H1 (cell line): ENCODE results near the gene MRPS27. TPM values are rescaled to one million over a fixed set of nuclear protein-coding genes. Genes with fewer than 3 reads are reported as not detected.

ENCODE experiments used
- BCL11A ChIP-seq, 2 experiments: IDR thresholded peaks; one replicate each; pipeline ENCODE4 v1.6.1; 2011; ENCODE audit warnings: low read depth in 2 of 2, low read length in 2 of 2, mild to moderate bottlenecking in 2 of 2
- CBX8 ChIP-seq: fragments of 300-800, 300-1000 bp; sonication (generic); IDR thresholded peaks from 2 replicates; pipeline ENCODE4 v1.7.1; 2016; ENCODE audit warnings: low read depth, low read length, borderline replicate concordance
- CHD1 ChIP-seq: IDR thresholded peaks from 2 replicates; pipeline ENCODE4 v1.6.1; 2012; ENCODE audit warnings: low read depth, low read length, improper control_type of control experiment
- CHD2 ChIP-seq: IDR thresholded peaks from 2 replicates; pipeline ENCODE4 v1.6.1; 2012; ENCODE audit warnings: low read length, improper control_type of control experiment
- CREB1 ChIP-seq: IDR thresholded peaks from 2 replicates; pipeline ENCODE4 v1.6.1; 2012; ENCODE audit warnings: inconsistent platforms
- EGR1 ChIP-seq: IDR thresholded peaks from 2 replicates; pipeline ENCODE4 v1.6.1; 2011; ENCODE audit warnings: low read depth, low read length, borderline replicate concordance
- NANOG ChIP-seq: IDR thresholded peaks from 2 replicates; pipeline ENCODE4 v1.6.1; 2011; ENCODE audit warnings: low read length, low read depth, mild to moderate bottlenecking, inconsistent platforms; ENCODE audit not compliant: insufficient read depth, poor library complexity, severe bottlenecking
- POLR2A ChIP-seq, 2 experiments: IDR thresholded peaks; 1 replicate in 1 of 2; 2 replicates in 1 of 2; pipeline ENCODE4 v1.6.1; 2011; ENCODE audit warnings: low read depth in 2 of 2, low read length in 2 of 2, mild to moderate bottlenecking in 2 of 2; ENCODE audit errors: control extremely low read depth in 1 of 2
- SP2 ChIP-seq: IDR thresholded peaks from 2 replicates; pipeline ENCODE4 v1.6.1; 2012; ENCODE audit warnings: mild to moderate bottlenecking, low read length, inconsistent platforms
- SUZ12 ChIP-seq: fragments of 200-600 bp; sonication (generic); IDR thresholded peaks from 2 replicates; pipeline ENCODE4 v1.6.1; 2012; ENCODE audit warnings: mild to moderate bottlenecking, inconsistent platforms, low read length, moderate library complexity, mixed read lengths
- polyA plus RNA-seq, 7 experiments: library from polyadenylated mRNA; depleted of rRNA in 3 of 7; stranded (reverse) in 5 of 7; unstranded in 2 of 7; fragments of >200 nt in 5 of 7; fragments of 200-250 nt in 2 of 7; gene quantifications; 1 replicate in 5 of 7; 2 replicates in 1 of 7; 4 replicates in 1 of 7; pipeline versions ENCODE4 v1.2.1 to v1.2.3, GENCODE V29; 2011 to 2013; ENCODE audit warnings: missing spikeins in 2 of 7, mixed read lengths in 2 of 7
- total RNA-seq: library from RNA; stranded (reverse); fragmentation: NEBNext Ultra II Directional; extraction: Animal tissue kit (Norgen Biotek cat#: 25700); gene quantifications from 2 replicates; pipeline ENCODE4 v1.2.1, GENCODE V29; 2021
- TF ChIP-seq, protein P1 (sequence below): fragments of 300-600 bp; sonication (generic); IDR thresholded peaks from 2 replicates; pipeline ENCODE4 v1.7.1; 2012; ENCODE audit warnings: low read length, moderate library complexity, mild to moderate bottlenecking, inconsistent platforms; ENCODE audit not compliant: insufficient replicate concordance
- TF ChIP-seq, protein P2 (sequence below): IDR thresholded peaks from 2 replicates; pipeline ENCODE4 v1.6.1; 2012; ENCODE audit warnings: low read length, inconsistent platforms

The MRPS27 gene
- total and polyA plus RNA-seq, 2 of the 8 experiments (the other 6 are each of a cell fraction or from before 2014, with no cell fraction given) = 93.2 to 102 TPM

DNA sequence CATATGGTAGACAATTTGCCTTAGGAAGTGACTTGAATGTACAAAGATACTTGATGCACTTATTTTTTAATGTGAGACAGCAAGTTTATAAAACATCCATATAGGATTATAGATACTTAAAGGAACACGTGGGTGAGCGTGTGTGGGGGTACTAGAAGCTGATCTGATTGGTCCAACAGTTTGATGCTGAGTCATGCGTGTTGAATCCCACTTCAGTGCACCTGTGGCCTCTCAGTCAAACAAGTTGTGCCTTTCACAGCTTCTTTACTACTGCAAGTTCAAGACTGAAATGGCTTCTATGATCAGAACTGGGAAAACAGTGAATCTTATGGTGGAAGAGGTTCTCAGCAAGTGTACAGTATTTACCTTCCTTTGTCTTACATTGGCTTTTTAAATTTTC lies 113.9 kb downstream of the MRPS27 start (continued):
- TF ChIP-seq, protein P1, sequence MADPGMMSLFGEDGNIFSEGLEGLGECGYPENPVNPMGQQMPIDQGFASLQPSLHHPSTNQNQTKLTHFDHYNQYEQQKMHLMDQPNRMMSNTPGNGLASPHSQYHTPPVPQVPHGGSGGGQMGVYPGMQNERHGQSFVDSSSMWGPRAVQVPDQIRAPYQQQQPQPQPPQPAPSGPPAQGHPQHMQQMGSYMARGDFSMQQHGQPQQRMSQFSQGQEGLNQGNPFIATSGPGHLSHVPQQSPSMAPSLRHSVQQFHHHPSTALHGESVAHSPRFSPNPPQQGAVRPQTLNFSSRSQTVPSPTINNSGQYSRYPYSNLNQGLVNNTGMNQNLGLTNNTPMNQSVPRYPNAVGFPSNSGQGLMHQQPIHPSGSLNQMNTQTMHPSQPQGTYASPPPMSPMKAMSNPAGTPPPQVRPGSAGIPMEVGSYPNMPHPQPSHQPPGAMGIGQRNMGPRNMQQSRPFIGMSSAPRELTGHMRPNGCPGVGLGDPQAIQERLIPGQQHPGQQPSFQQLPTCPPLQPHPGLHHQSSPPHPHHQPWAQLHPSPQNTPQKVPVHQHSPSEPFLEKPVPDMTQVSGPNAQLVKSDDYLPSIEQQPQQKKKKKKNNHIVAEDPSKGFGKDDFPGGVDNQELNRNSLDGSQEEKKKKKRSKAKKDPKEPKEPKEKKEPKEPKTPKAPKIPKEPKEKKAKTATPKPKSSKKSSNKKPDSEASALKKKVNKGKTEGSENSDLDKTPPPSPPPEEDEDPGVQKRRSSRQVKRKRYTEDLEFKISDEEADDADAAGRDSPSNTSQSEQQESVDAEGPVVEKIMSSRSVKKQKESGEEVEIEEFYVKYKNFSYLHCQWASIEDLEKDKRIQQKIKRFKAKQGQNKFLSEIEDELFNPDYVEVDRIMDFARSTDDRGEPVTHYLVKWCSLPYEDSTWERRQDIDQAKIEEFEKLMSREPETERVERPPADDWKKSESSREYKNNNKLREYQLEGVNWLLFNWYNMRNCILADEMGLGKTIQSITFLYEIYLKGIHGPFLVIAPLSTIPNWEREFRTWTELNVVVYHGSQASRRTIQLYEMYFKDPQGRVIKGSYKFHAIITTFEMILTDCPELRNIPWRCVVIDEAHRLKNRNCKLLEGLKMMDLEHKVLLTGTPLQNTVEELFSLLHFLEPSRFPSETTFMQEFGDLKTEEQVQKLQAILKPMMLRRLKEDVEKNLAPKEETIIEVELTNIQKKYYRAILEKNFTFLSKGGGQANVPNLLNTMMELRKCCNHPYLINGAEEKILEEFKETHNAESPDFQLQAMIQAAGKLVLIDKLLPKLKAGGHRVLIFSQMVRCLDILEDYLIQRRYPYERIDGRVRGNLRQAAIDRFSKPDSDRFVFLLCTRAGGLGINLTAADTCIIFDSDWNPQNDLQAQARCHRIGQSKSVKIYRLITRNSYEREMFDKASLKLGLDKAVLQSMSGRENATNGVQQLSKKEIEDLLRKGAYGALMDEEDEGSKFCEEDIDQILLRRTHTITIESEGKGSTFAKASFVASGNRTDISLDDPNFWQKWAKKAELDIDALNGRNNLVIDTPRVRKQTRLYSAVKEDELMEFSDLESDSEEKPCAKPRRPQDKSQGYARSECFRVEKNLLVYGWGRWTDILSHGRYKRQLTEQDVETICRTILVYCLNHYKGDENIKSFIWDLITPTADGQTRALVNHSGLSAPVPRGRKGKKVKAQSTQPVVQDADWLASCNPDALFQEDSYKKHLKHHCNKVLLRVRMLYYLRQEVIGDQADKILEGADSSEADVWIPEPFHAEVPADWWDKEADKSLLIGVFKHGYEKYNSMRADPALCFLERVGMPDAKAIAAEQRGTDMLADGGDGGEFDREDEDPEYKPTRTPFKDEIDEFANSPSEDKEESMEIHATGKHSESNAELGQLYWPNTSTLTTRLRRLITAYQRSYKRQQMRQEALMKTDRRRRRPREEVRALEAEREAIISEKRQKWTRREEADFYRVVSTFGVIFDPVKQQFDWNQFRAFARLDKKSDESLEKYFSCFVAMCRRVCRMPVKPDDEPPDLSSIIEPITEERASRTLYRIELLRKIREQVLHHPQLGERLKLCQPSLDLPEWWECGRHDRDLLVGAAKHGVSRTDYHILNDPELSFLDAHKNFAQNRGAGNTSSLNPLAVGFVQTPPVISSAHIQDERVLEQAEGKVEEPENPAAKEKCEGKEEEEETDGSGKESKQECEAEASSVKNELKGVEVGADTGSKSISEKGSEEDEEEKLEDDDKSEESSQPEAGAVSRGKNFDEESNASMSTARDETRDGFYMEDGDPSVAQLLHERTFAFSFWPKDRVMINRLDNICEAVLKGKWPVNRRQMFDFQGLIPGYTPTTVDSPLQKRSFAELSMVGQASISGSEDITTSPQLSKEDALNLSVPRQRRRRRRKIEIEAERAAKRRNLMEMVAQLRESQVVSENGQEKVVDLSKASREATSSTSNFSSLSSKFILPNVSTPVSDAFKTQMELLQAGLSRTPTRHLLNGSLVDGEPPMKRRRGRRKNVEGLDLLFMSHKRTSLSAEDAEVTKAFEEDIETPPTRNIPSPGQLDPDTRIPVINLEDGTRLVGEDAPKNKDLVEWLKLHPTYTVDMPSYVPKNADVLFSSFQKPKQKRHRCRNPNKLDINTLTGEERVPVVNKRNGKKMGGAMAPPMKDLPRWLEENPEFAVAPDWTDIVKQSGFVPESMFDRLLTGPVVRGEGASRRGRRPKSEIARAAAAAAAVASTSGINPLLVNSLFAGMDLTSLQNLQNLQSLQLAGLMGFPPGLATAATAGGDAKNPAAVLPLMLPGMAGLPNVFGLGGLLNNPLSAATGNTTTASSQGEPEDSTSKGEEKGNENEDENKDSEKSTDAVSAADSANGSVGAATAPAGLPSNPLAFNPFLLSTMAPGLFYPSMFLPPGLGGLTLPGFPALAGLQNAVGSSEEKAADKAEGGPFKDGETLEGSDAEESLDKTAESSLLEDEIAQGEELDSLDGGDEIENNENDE = no peak
- no peak for TF ChIP-seq CREB1
- TF ChIP-seq NANOG = no peak
- no peak for TF ChIP-seq CHD1
- TF ChIP-seq EGR1 = no peak
- TF ChIP-seq, protein P2, sequence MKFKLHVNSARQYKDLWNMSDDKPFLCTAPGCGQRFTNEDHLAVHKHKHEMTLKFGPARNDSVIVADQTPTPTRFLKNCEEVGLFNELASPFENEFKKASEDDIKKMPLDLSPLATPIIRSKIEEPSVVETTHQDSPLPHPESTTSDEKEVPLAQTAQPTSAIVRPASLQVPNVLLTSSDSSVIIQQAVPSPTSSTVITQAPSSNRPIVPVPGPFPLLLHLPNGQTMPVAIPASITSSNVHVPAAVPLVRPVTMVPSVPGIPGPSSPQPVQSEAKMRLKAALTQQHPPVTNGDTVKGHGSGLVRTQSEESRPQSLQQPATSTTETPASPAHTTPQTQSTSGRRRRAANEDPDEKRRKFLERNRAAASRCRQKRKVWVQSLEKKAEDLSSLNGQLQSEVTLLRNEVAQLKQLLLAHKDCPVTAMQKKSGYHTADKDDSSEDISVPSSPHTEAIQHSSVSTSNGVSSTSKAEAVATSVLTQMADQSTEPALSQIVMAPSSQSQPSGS = no peak
- TF ChIP-seq CBX8 = no peak
- TF ChIP-seq SUZ12 = no peak
- TF ChIP-seq POLR2A (IDR thresholded peaks at IDR 0.05; ENCODE audit: control extremely low read depth in 1 of 2, low read depth in 2 of 2, low read length in 2 of 2) = no peak
- TF ChIP-seq BCL11A (IDR thresholded peaks at IDR 0.05; ENCODE audit: low read depth in 2 of 2, low read length in 2 of 2) = no peak
- no peak for TF ChIP-seq SP2
- TF ChIP-seq CHD2 = no peak
